GM18519 (cell line): ENCODE measurements around the gene ANXA10.
"Not testable (repeated sequence)": the region's sequence is repeated elsewhere in the genome, so short reads cannot be mapped to it uniquely, and the experiment has no call there.

Source experiments
- ATAC-seq: cut with Tn5 transposase; IDR thresholded peaks from one replicate; pipeline ENCODE4 v1.9.1; 2021; ENCODE audit warnings: mild to moderate bottlenecking, moderate library complexity; ENCODE audit not compliant: unreplicated experiment, low FRiP score

The ANXA10 gene

GRCh38 chr4:168118116-168118655, 25.8 kb downstream of the ANXA10 start:
- no peak for ATAC-seq

GRCh38 chr4:168119100-168119499, 26.8 kb downstream of the ANXA10 start:
- ATAC-seq: no peak

GRCh38 chr4:168119890-168120289, 27.6 kb downstream of the ANXA10 start:
- ATAC-seq: no peak

GRCh38 chr4:168120811-168121210, 28.5 kb downstream of the ANXA10 start:
- ATAC-seq: no peak

GRCh38 chr4:168124008-168124641, 31.8 kb downstream of the ANXA10 start:
- no peak for ATAC-seq

GRCh38 chr4:168126952-168127351, 34.6 kb downstream of the ANXA10 start:
- ATAC-seq: no peak

- ATAC-seq: no peak
These were observed 36.3 kb downstream of the ANXA10 start for GRCh38 chr4:168128601-168129000.

GRCh38 chr4:168129046-168129772, 36.9 kb downstream of the ANXA10 start:
- ATAC-seq: no peak

GRCh38 chr4:168129802-168130201, 37.5 kb downstream of the ANXA10 start:
- no peak for ATAC-seq

- no peak for ATAC-seq
These were observed 38.9 kb downstream of the ANXA10 start for GRCh38 chr4:168131196-168131595.

- ATAC-seq: no peak
These were observed 42.3 kb downstream of the ANXA10 start for GRCh38 chr4:168134651-168135050.

- not testable (repeated sequence) for ATAC-seq
These were observed 43.5 kb downstream of the ANXA10 start for GRCh38 chr4:168135860-168136259.

GRCh38 chr4:168137695-168138094, 45.4 kb downstream of the ANXA10 start:
- not testable (repeated sequence) for ATAC-seq

GRCh38 chr4:168138143-168138542, 45.8 kb downstream of the ANXA10 start:
- ATAC-seq: no peak

- no peak for ATAC-seq
These were observed 47.0 kb downstream of the ANXA10 start for GRCh38 chr4:168139336-168139735.

- no peak for ATAC-seq
These were observed 49.4 kb downstream of the ANXA10 start for GRCh38 chr4:168141733-168142132.

- no peak for ATAC-seq
These were observed 51.3 kb downstream of the ANXA10 start for GRCh38 chr4:168143601-168144000.

- ATAC-seq: no peak
These were observed 58.2 kb downstream of the ANXA10 start for GRCh38 chr4:168150420-168151050.

GRCh38 chr4:168151327-168151726, 59.0 kb downstream of the ANXA10 start:
- ATAC-seq: no peak

GRCh38 chr4:168152837-168153500, 60.6 kb downstream of the ANXA10 start:
- no peak for ATAC-seq
